Cardiac muscle cell (in vitro differentiated cells and primary cell): ENCODE results near the gene SELENOF. TPM values are rescaled to one million over a fixed set of nuclear protein-coding genes. Genes with fewer than 3 reads are reported as not detected.

Source experiments
- DNase-seq, 2 donors: peaks; one replicate each; pipeline versions ENCODE4 v3.0.0 to v3.0.0-alpha.2; 2010 to 2017; ENCODE audit warnings: low read depth in 1 of 2, low spot score in 1 of 2
- H3K27ac ChIP-seq: fragments of 200-600 bp; sonication (generic); 2 replicates; pipeline ENCODE4 v1.5.1; 2016
- H3K27me3 ChIP-seq: fragments of 200-600 bp; sonication (generic); 2 replicates; pipeline ENCODE4 v1.6.0; 2016; ENCODE audit warnings: control low read depth
- H3K36me3 ChIP-seq: fragments of 200-600 bp; sonication (generic); 2 replicates; pipeline ENCODE4 v1.5.1; 2016; ENCODE audit warnings: control low read depth
- H3K4me1 ChIP-seq: fragments of 200-600 bp; sonication (generic); 2 replicates; pipeline ENCODE4 v1.8.1; 2017; ENCODE audit warnings: low read depth, mild to moderate bottlenecking, mixed run types
- H3K4me3 ChIP-seq: fragments of 200-600 bp; sonication (generic); 2 replicates; pipeline ENCODE4 v1.5.1; 2016; ENCODE audit warnings: mild to moderate bottlenecking
- H3K9me3 ChIP-seq: fragments of 200-600 bp; sonication (generic); 2 replicates; pipeline ENCODE4 v1.5.1; 2017; ENCODE audit warnings: low read depth, mild to moderate bottlenecking, control low read depth
- polyA plus RNA-seq: library from polyadenylated mRNA; unstranded; fragments of >200 nt; fragmentation: Nextera tagmentation; extraction: Ambion mirVana; gene quantifications from 2 replicates; pipeline ENCODE4 v1.2.1, GENCODE V29; 2016
- total RNA-seq: library from RNA; depleted of rRNA; stranded (reverse); fragments of >200 nt; gene quantifications from 2 replicates; pipeline ENCODE4 v1.2.3, GENCODE V29; 2016
- TF ChIP-seq, protein P1 (sequence below): IDR thresholded peaks from 2 replicates; pipeline ENCODE4 v1.5.1; 2012; ENCODE audit warnings: low read depth, mild to moderate bottlenecking, low read length

The SELENOF gene
- total and polyA plus RNA-seq, 2 experiments from 2014 or later, result 37.6 to 116 TPM

DNA sequence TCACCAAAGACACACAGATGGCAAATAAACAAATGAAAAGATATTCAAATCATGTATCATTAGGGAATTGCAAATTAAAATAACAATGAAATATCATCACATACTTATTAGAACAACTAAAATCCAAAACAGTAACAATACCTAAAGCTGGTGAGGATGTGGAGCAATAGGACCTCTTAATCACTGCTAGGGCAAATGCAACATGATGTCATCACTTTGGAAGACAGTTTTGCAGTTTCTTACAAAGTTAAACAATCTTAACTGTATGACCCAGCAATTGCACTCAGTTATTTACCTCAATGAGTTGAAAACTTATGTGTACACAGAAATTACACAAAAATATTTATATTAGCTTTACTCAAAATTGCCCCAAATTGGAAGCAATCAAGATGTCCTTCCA is 47.3 kb downstream of the SELENOF start:
- H3K36me3 ChIP-seq, result peaks cover 4% of the 10 kb centered on the region
- no peak overlapping the region for H3K27ac ChIP-seq
- no peak overlapping the region for H3K4me3 ChIP-seq
- H3K27me3 ChIP-seq, result no peaks in the 10 kb centered on the region
- H3K9me3 ChIP-seq, result no peaks in the 10 kb centered on the region
- peaks cover 6% of the 10 kb centered on the region for H3K4me1 ChIP-seq
- DNase-seq, result peak in 1 of 2 donors; percentile 65
- TF ChIP-seq, protein P1, sequence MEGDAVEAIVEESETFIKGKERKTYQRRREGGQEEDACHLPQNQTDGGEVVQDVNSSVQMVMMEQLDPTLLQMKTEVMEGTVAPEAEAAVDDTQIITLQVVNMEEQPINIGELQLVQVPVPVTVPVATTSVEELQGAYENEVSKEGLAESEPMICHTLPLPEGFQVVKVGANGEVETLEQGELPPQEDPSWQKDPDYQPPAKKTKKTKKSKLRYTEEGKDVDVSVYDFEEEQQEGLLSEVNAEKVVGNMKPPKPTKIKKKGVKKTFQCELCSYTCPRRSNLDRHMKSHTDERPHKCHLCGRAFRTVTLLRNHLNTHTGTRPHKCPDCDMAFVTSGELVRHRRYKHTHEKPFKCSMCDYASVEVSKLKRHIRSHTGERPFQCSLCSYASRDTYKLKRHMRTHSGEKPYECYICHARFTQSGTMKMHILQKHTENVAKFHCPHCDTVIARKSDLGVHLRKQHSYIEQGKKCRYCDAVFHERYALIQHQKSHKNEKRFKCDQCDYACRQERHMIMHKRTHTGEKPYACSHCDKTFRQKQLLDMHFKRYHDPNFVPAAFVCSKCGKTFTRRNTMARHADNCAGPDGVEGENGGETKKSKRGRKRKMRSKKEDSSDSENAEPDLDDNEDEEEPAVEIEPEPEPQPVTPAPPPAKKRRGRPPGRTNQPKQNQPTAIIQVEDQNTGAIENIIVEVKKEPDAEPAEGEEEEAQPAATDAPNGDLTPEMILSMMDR, result no peak

DNA sequence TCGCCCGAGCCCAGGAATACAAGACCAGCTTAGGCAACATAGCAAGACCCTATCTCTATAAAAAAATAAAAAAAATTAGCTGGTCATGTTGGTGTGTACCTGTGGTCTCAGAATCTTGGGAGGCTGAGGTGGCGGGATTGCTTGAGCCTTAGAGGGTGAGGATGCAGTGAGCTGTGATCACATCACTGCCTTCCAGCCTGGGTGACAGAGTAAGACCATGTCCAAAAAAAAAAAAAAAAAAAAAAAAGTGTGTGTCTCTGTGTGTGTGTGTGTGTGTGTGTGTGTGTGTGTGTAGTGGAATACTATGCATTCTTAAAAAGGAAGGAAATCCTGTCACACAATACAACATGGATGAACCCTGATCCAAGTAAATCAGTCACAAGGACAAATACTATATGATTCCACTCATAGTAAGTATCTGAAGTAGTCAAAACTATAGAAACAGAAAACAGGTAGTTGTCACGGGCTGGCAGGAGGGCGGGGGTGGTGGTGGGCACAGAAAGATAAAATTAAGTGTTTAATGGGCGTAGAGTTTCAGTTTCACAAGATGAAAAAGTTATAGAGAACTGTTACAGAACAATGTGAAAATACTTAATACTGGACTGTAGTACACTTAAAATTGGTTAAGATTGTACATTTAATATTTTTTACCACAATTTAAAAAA is 47.8 kb downstream of the SELENOF start:
- TF ChIP-seq, protein P1, result no peak
- H3K27me3 ChIP-seq, result no peaks in the 10 kb centered on the region

DNA sequence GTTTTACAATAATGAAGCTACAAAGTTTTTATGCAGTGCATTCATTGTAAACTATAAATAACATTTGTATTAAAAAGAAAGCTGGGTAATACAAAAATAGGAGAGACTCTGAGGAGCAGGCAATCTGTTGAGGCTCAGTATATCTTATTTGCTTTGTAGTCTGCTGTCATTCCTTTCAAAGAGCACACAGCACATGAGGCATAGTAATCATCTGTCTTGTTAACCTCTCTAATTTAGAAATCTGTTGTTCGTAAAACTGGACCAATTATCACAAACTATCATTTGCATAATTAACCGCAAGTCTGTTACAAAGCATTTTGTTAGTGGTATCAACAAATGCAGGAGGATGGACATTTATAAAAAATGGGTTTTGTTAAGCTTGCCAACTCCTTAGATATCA is 51.0 kb downstream of the SELENOF start:
- H3K27ac ChIP-seq, result no peak overlapping the region
- H3K4me1 ChIP-seq, result peaks cover 6% of the 10 kb centered on the region
- no peaks in the 10 kb centered on the region for H3K27me3 ChIP-seq
- DNase-seq, result peak in 1 of 2 donors; percentile 9
- TF ChIP-seq, protein P1, result no peak
- H3K36me3 ChIP-seq, result peaks cover 5% of the 10 kb centered on the region
- no peak overlapping the region for H3K4me3 ChIP-seq
- no peaks in the 10 kb centered on the region for H3K9me3 ChIP-seq

More for the DNA sequence above, 47.8 kb downstream of the SELENOF start:
- H3K9me3 ChIP-seq, result no peaks in the 10 kb centered on the region
- H3K4me1 ChIP-seq, result peaks cover 6% of the 10 kb centered on the region
- H3K4me3 ChIP-seq, result no peak overlapping the region
- no peak for DNase-seq
- H3K36me3 ChIP-seq, result peaks cover 5% of the 10 kb centered on the region
- no peak overlapping the region for H3K27ac ChIP-seq

DNA sequence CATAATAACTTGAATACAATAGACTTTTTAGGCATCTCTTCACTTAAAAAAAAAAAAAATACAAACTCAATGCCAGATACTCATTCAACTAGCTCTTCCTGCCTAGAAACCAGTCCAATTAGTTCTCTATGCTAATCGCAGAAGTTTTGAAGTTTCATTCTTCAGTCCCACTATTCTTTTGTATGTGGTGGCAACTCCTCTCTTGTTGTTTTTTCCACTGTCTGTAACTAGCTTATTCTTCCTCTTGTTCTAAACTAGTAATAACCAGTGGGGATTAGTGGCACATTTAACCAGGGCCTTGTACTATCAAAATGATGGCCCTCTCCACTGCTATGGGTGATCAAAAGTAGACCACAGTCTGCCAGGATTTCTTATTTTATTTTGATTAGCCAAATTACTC is 52.5 kb downstream of the SELENOF start:
- Histone ChIP-seq H3K9me3 (no peaks in the 10 kb centered on the region), H3K27ac (no peak overlapping the region), H3K4me1 (peaks cover 6% of the 10 kb centered on the region), H3K27me3 (no peaks in the 10 kb centered on the region), H3K4me3 (no peak overlapping the region), H3K36me3 (peaks cover 5% of the 10 kb centered on the region)
- TF ChIP-seq, protein P1, result no peak
- DNase-seq, result no peak

DNA sequence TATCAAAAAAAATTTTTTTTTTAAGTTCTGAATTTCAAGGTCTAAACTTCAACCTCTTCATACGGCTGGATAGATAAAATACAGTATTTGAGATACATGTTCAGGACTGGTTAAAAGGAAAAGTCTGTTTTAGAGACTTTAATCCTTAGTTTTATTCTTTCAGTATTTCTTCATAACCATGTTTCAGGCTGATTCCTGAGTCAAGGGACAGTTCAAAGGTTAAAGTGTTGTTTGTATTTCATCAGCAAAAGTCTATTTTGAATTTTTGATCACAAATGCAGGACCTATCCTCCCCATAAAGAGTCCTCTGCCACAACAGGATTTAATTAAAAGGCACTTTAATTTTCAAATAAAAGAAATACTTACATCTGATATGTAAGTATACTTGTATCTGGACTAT is 53.5 kb downstream of the SELENOF start:
- H3K4me3 ChIP-seq, result no peak overlapping the region
- TF ChIP-seq, protein P1, result no peak
- H3K9me3 ChIP-seq, result no peaks in the 10 kb centered on the region
- H3K27me3 ChIP-seq, result no peaks in the 10 kb centered on the region
- DNase-seq, result no peak
- no peak overlapping the region for H3K27ac ChIP-seq
- peaks cover 5% of the 10 kb centered on the region for H3K36me3 ChIP-seq
- H3K4me1 ChIP-seq, result peaks cover 6% of the 10 kb centered on the region
